HT-29 (cell line): Measurements from ENCODE around the gene SFTA2. TPM values are rescaled to one million over a fixed set of nuclear protein-coding genes. Genes with fewer than 3 reads are reported as not detected.

Experiments used
- DNase-seq: peaks from one replicate; pipeline ENCODE4 v3.0.0-alpha.2; 2015; ENCODE audit warnings: low spot score
- total RNA-seq: library from RNA; depleted of rRNA; stranded (reverse); fragments of >200 nt; shearing (Covaris generic); gene quantifications from 2 replicates; pipeline ENCODE4 v1.2.3, GENCODE V29; 2014

The SFTA2 gene
- total RNA-seq, 1 experiment from 2014 or later, result 4.7 TPM

DNA sequence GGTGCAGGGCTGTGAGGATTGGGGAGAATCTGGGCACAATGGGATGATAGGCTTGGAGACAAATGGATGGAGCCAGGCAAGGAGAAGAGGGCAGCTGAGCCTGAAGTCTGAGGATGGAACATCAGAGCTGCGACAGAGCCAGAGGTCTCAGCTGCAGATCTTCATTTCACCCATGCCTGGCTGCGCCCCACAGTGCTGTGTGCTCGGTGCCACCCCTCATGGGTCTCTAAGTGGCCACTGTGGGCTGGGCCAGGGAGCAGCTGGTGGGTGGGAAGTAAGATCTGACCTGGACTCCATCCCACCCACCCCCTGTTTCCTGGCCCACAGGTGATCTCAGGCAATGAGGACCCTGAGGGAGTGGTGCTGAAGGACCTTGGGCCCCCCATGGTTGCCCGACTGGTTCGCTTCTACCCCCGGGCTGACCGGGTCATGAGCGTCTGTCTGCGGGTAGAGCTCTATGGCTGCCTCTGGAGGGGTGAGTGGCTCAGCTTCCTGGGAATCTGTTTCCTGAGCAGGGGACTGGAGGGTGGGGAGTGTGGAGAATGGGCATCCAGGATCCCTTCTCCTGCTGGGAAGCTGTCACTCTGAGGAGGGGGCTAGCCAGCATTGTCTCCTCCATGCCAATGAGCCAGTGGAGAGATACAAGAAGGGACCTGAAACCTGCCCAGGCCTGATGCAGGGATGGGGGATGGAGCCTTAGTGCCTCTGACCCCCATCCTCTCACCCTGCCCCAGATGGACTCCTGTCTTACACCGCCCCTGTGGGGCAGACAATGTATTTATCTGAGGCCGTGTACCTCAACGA is 41.1 kb downstream of the SFTA2 start:
- DNase-seq, result no peak

DNA sequence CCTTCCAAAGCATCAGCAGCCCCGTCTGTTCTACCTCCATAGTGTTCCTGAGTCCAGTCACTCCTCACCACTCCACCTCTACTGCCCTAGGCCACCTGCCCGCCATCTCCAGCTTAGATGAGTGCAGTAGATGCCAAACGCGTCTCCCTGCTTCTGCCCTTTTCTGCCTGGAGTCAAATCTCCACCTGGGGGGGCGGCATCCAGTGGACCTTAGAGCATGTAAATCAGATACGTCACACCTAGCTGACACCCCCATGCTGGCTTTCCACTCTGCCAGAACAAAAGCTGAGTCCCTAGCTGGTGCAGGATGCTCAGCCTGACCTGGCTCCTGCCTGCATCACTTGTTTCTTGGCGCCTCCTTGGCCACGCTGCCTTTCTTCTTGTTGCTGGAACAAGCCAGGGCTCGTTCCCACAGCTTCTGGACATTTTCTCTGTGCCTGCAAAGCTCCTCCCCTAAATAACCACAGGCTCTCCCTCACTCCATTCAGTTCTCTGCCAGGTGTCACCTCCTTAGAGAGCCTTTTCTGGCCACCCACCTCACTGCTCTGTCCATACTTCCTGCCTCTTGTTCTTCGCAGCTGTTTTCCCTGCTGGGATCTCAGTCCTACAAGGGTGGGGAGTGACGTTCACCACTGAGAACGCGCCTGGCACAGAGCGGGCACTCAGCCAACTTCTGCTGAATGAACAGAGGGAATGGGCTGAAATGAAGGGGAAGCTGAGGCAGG is 41.9 kb downstream of the SFTA2 start:
- DNase-seq, result no peak

DNA sequence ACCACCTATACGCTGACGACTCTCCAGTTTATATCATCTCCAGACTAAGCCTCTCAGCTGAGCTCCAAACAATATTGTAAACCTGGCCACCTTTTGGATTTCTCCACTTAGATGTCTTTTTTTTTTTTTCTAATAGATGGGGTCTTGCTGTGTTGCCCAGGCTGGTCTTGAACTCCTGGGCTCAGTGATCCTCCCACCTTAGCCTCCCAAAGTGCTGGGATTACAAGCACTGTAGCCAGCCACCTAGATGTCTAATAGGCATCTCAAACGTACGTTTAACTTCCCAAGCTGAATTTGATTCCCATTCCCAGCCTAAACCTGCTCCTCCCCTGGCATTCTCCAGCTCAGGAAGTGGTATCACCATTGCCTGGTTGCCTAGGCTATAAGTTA is 42.5 kb downstream of the SFTA2 start:
- no peak for DNase-seq

DNA sequence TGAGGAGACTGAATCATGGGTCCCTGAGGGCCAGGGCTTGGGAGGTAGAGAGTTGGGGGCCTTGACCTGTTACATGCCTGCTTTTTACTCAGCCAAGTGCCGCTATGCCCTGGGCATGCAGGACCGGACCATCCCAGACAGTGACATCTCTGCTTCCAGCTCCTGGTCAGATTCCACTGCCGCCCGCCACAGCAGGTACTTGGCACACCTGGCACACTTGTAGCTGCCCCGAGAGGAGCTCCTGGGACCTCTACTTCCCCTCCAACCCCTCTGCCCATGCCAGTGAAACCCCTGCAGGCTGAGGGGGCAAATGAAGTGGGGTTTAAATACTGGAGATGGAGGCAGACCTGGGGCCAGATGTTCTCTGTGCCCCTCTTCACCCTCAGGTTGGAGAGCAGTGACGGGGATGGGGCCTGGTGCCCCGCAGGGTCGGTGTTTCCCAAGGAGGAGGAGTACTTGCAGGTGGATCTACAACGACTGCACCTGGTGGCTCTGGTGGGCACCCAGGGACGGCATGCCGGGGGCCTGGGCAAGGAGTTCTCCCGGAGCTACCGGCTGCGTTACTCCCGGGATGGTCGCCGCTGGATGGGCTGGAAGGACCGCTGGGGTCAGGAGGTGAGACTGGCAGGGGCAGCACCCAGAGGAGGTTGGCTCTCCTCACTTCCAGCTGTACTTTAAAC is 43.0 kb downstream of the SFTA2 start:
- no peak for DNase-seq

DNA sequence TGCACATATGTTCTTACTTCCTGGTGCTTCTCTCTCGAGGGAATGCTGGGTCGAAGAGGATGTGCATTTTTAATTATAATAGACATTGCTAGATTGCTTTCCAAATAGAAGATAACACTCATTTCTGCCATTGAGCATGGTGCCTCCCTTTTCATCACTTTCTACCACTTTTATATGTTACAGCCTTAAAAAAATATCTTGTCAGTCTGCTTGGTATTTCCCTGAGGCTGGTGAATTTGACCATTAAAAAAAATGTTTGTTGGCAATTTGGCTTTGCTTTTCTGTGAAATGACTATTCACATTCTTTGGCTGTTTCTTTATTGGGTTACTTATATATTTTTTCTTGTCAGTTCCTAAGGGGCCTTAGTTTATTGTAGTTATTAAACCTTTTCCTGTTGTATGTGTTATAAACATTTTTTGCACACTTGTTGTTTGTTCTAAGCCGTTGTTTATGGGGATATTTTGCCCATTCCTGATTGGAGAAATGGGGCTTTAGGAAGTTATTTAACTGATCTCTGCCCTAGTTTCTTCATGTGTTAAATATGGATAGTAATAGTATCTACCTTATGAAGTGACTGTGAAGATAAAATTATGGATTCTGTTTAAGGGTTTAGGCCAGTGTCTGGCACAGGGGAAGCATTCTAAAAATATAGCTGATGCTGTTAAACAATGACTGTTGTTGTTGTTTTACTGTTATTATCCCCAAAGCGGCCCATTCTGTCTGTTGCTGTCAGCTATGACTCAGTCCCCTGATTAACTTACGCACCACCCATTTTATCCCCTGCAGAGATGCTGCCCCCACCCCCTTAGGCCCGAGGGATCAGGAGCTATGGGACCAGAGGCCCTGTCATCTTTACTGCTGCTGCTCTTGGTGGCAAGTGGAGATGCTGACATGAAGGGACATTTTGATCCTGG is 43.8 kb downstream of the SFTA2 start:
- DNase-seq, result no peak

DNA sequence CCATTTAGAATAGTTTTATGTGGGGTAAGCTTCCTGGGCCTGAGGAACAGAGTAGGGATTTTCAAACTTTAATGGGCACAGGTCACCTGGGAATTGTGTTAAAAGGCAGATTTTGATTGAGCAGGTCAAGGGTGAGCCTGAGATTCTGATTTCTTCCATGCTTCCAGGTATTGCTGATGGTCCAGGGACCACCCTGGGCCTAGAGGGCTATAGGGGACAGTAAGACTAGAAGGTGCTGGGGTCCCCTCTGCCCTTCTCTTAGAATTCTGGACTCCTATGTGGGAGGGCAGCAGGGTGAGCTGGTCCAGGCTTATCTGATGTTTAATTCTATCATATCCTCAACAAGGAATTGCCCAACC is 45.1 kb downstream of the SFTA2 start:
- no peak for DNase-seq

DNA sequence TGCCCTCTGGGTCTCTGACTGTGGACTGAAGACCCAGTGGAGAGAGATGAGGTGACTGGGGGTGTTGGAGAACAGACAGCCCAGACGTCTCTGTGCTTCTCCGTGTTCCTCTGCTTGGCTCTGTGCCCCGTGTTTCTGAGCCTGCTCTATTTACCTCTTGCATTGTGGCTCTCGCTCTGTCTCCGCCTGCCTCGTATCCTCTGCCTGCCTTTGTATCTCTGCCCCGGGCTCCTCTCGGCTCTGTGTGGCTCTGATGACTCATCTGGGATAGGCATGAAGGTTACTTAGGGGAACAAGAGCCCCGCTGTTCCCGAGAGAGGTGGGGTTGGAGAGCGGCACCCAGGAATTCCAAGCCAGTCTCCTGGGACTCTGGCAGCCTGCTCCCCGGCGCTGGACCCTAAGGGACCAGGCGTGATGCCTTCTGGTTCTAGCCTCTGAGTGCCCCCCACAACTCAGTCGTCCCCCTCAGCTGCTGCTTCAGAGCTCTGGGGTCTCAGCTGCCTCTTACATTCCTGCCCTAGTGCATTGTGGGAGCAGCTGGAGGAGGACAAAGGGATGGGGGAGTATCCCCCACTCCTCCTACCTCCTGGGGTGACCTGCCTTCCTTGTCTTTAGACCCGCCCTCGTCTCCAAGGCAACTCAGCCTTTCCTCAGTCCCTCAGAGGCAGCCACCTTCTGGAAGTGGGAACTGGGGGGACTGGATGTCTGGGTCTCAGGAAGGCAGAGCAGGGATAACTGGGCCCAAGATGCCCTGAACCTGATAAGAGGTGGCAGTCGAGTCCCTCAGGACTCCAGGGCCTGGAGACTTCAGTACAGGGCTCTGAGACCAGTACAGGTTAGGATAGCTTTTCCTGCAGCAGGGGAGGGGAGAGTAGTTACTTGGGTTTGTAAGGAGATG is 45.7 kb downstream of the SFTA2 start:
- DNase-seq, result peak; percentile 90

DNA sequence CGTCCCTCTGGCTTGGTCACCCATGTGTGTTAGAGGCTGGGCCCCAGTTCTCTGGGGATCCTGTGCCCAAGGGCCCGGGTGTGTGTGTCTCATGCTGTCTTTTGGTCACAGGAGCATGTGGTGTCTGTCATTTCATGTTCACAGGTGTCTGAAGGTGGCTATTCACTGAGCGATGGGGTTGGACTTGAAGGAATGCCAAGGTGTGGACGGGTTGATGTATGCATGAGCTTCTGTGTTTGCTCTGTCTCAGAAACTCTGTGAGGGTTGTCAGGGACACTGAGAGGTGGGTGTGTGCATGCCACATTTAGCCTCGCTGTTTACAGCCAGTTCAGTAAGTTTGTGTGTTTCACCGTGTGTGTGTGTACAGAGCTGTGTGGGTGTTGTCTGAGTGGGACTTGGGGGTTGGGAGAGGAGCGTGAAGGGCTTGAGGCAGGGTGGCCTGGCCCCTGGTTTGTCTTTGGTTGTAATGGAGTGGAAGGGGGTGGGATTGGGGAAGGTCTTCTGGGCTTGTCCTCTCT is 46.4 kb downstream of the SFTA2 start:
- peak; percentile 87 for DNase-seq

DNA sequence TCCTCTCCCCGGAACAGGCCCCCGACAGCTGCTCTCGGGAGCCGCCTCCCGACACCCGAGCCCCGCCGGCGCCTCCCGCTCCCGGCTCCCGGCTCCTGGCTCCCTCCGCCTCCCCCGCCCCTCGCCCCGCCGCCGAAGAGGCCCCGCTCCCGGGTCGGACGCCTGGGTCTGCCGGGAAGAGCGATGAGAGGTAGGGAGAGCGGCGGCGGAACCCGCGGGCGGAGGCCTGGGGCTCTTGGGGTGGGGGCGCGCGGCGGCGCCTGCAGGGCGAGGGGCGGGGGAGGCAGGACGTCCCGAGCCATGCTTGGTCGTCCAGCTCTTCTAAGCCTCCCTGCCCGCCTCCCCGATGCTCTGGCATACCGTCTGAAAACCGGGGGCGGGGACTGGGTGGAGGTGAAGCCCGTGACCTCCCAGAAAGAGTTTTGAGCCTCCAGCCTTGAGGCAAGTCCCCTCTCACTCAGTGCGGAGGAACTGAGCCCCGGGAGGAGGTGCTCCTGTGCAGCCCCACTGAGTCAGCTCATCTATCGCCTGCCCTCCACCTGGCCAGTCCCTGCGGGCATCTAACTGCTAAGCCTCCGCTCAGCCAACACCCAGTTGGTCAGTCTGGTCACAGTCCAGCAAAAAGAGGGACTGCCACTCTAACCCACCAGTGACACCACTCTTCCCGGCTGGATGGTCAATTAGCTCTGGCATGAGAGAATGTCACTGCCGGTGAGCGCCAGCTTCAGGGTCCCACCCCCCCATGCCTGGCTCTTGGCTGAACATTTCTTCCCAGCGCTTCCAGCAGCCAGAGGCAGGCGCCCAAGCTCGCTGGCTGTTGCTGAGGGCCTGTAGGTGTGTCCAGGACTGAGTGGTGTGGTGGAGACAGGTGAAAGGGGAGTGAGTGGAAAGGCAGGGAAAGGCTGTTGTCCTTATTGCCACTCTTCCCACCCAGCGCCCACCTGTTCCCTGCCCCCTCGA is 47.2 kb downstream of the SFTA2 start:
- DNase-seq, result peak; percentile 66

DNA sequence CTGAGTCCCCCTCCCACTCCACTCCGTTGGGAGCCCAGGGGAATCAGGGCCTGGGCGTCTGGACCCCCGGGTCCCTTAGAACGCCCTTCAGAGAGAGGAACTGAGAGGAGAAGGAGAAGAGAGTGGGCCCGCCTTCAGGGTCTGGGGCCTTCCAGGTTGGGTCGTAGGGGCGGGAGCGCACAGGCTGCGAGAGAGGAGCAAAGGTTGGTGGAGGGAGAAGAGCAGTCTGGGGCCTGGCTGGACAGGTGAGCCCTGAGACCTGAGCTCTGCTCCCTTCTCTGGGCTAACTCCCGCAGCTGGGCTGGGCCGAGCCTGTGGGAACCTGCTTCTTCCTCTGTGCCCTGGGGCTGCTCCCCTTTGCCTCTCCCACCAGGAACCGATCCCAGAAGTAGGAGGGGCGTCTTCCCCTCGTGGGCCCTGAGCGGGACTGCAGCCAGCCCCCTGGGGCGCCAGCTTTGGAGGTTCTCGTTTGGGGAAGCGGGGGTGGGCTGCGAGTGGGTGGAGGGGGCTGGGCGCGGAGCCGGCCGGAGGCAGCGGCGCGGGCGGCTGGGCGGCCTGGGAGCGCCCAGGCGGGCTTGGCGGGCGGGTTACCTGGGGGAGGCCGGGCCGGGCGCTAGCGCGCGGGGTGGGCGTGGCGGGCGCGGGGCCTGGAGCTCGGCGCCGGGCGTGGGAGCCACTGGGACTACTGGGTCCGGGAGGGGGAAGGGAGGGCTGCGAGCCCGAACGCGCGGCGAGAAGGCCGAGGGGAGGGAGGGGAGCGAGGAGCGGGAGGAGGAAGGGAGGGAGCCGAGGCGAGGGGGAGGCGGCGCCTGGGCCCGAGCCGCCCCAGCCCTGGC is 48.1 kb downstream of the SFTA2 start, which contains the start of gene DDR1:
Gene DDR1 (plus strand): TSS at position 835 of the 836 bp plus-strand sequence. CDS start 4,211 bp downstream, outside the sequence.
- DNase-seq, result peak; percentile 72

DNA sequence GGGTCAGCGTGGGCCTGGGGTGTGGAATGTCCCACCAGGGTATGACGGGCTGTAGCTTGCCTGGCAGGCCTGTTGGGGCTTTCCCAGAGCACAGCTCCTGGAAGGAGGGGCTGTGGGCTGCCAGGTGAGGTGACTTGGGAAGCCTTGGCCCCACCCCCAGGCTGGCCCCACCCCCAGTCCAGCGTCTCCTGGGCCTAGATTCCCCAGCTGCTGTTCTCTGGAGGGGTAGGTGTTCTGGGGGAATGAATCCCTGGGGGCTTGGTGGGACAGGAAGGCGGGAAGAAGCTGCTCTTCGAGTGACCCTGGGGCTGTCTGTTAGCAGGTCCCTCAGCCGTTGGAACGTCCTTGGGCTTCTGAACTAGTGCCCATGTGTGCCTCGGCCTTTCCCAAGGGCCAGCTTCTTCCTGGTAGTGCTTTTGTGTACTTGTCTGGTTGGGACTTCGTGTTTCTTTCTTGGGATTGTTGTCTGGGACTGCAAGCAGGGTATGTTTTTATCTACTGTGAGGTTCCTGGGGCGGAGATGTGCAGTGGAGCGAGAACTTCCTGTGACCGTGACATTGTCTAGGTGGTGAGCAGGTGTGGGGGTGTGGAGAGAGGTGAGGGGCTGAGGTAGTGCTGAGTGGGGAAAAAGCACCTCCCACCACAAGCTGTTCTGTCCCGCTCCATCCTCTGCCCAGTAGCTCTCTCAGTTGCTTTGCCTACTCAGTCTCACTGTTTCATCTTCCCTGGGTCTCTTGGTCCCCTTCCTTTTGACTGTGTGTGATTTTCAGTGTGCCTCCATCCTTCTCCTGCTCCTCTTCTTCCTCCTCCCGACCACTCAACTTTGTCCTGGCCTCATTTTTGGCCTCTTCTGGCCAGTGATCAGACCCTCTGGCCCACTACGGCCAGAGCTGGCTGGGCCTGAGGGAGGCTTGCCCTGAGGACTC is 48.9 kb downstream of the SFTA2 start:
- peak; percentile 81 for DNase-seq

DNA sequence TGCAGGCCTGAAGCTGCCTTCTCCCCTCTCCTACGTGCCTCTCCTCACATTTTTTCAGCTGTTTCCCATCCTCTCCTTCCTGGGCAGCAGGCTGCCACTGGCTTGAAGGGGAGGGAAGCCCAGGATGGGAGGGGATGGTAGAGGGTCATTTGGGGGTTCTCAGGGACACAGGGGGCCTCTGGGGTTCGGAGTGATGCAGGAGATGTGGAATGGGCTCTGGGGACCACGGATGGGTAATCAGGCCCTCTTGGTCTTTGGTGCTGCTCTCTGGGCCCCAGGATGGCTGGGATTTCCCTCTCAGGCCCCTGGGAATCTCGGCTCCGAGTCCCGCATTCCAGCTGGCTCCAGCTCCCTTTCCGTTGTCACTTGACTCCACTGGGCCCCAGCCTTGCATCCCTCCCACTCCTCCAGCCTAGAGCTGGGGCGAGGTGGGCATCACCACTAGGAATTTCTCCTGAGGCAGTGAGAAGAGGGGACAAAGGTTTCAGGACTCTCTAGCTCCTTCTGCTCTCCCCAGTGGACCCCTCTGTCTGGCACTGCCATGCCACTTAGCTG is 49.7 kb downstream of the SFTA2 start:
- DNase-seq, result no peak

DNA sequence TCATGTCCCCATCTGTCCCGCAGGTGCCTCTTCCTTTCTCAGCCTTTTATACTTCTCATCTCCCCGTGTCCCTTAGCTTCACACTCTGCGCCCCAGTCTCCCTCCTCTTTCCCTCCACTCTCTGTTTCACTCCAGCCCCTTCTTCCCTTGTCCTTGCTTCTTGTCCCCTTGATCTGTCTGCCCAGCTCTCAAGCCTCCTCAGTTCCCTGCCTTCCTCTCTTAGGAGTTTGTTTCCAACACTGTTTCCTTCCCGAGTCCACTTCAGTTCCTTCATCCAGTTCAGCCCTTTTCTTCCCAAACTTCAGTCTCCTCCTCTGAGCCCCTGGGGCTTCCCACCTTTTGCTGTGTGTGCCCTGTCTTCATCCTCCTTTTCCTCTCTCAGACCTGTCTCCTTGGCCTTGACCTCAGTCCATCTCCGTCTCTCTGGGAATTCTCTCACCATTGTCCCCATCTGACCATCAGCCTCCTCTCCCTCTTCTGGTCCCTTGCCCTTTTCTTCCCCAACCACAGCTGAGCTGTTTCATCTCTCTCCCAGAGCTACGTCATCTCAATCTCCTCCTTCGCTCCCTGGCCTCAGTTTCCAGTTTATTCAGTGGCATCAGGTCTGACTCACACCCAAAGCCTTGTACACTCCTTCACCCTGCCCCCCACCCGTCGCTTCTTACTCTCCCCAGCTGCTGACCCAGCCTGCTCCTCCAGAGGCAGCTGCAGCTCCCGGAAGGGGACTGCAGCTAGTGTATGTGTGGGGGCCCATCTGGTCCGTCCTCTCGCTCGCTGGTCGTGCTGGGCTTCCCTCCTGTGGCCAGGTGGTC is 50.4 kb downstream of the SFTA2 start:
- DNase-seq, result no peak
